RCC 7860 (cell line): ENCODE measurements around the gene CLN6.
"Not testable (repeated sequence)": the region's sequence is repeated elsewhere in the genome, so short reads cannot be mapped to it uniquely, and the experiment has no call there.

ENCODE experiments used
- DNase-seq: peaks from one replicate; pipeline ENCODE4 v3.0.0-alpha.2; 2015; ENCODE audit warnings: low spot score
- FAIRE-seq: peaks from 2 replicates; lab custom pipeline; 2012; peaks lifted over from hg19 to GRCh38; lab: Jason Lieb, UNC

The CLN6 gene

GRCh38 chr15:68224108-68224507 is 5.4 kb downstream of the CLN6 start:
- no peak for DNase-seq
- FAIRE-seq = no peak

GRCh38 chr15:68223171-68223570 is 6.4 kb downstream of the CLN6 start:
- FAIRE-seq (no peak), DNase-seq (no peak)

GRCh38 chr15:68222432-68222743 is 7.1 kb downstream of the CLN6 start:
- DNase-seq, FAIRE-seq: not testable (repeated sequence)

- DNase-seq, FAIRE-seq: not testable (repeated sequence)
Observed at GRCh38 chr15:68221530-68222431, 7.7 kb downstream of the CLN6 start.

GRCh38 chr15:68220967-68221366 is 8.6 kb downstream of the CLN6 start:
- DNase-seq (no peak), FAIRE-seq (no peak)

- DNase-seq (no peak), FAIRE-seq (no peak)
Observed at GRCh38 chr15:68220489-68220888, 9.0 kb downstream of the CLN6 start.

GRCh38 chr15:68218847-68219798 is 10.4 kb downstream of the CLN6 start:
- DNase-seq (no peak), FAIRE-seq (no peak)

GRCh38 chr15:68218331-68218730 is 11.2 kb downstream of the CLN6 start:
- FAIRE-seq (no peak), DNase-seq (no peak)

- FAIRE-seq = no peak
- DNase-seq = no peak
Observed at GRCh38 chr15:68217341-68217740, 12.2 kb downstream of the CLN6 start.

GRCh38 chr15:68214838-68215254 is 14.7 kb downstream of the CLN6 start:
- DNase-seq (no peak), FAIRE-seq (no peak)

GRCh38 chr15:68213991-68214837 is 15.3 kb downstream of the CLN6 start:
- FAIRE-seq = no peak
- no peak for DNase-seq

GRCh38 chr15:68213491-68213845 is 16.1 kb downstream of the CLN6 start:
- not testable (repeated sequence) for FAIRE-seq

GRCh38 chr15:68211656-68212320 is 17.7 kb downstream of the CLN6 start:
- FAIRE-seq = no peak
- DNase-seq = no peak

More at GRCh38 chr15:68213491-68213845, 16.1 kb downstream of the CLN6 start:
- DNase-seq = not testable (repeated sequence)

GRCh38 chr15:68210821-68211655 is 18.5 kb downstream of the CLN6 start:
- DNase-seq = no peak
- no peak for FAIRE-seq

GRCh38 chr15:68210409-68210756 is 19.1 kb downstream of the CLN6 start:
- no peak for FAIRE-seq
- no peak for DNase-seq

GRCh38 chr15:68209735-68210408 is 19.7 kb downstream of the CLN6 start:
- FAIRE-seq (no peak), DNase-seq (no peak)

GRCh38 chr15:68209272-68209671 is 20.3 kb downstream of the CLN6 start:
- FAIRE-seq (no peak), DNase-seq (no peak)

GRCh38 chr15:68208636-68209240 is 20.8 kb downstream of the CLN6 start:
- FAIRE-seq (no peak), DNase-seq (no peak)
